GM19023 (cell line): Measurements from ENCODE around the gene NLRP5.
"Not testable (repeated sequence)": the region's sequence is repeated elsewhere in the genome, so short reads cannot be mapped to it uniquely, and the experiment has no call there.

Experiments
- ATAC-seq: cut with Tn5 transposase; IDR thresholded peaks from one replicate; pipeline ENCODE4 v1.9.1; 2021; ENCODE audit warnings: mild to moderate bottlenecking, moderate library complexity; ENCODE audit not compliant: unreplicated experiment

Gene NLRP5

GRCh38 chr19:56098237-56098636, 111.7 kb downstream of the NLRP5 start:
- ATAC-seq, result not testable (repeated sequence)

GRCh38 chr19:56098731-56099568, 112.4 kb downstream of the NLRP5 start:
- ATAC-seq, result no peak

GRCh38 chr19:56099638-56100539, 113.3 kb downstream of the NLRP5 start:
- no peak for ATAC-seq

- no peak for ATAC-seq
These were observed 114.5 kb downstream of the NLRP5 start for GRCh38 chr19:56101095-56101494.

GRCh38 chr19:56101746-56102535, 115.4 kb downstream of the NLRP5 start:
- no peak for ATAC-seq

- no peak for ATAC-seq
These were observed 116.5 kb downstream of the NLRP5 start for GRCh38 chr19:56103027-56103614.

GRCh38 chr19:56104423-56104822, 117.8 kb downstream of the NLRP5 start:
- no peak for ATAC-seq

GRCh38 chr19:56105090-56105701, 118.6 kb downstream of the NLRP5 start:
- ATAC-seq, result no peak

- ATAC-seq, result not testable (repeated sequence)
These were observed 119.3 kb downstream of the NLRP5 start for GRCh38 chr19:56105831-56106396.

GRCh38 chr19:56106397-56106849, 119.8 kb downstream of the NLRP5 start:
- ATAC-seq, result no peak

- ATAC-seq, result no peak
These were observed 120.4 kb downstream of the NLRP5 start for GRCh38 chr19:56106993-56107392.

- no peak for ATAC-seq
These were observed 121.2 kb downstream of the NLRP5 start for GRCh38 chr19:56107626-56108351.

- ATAC-seq, result no peak
These were observed 122.0 kb downstream of the NLRP5 start for GRCh38 chr19:56108447-56109195.

- ATAC-seq, result no peak
These were observed 122.7 kb downstream of the NLRP5 start for GRCh38 chr19:56109226-56109625.

- no peak for ATAC-seq
These were observed 124.2 kb downstream of the NLRP5 start for GRCh38 chr19:56110515-56111448.
